ENCODE results near the gene RSPRY1.

- TF ChIP-seq CTCF (conservative IDR thresholded peaks at IDR 0.05 in 1 of 2, IDR thresholded peaks at IDR 0.05 in 1 of 2; ENCODE audit: low read depth in 1 of 2, low read length in 2 of 2), result peak in 1 of 2 donors; percentile 29
- TF ChIP-seq EZH2 (IDR thresholded peaks at IDR 0.05; ENCODE audit: low read length, missing control alignments), result no peak
Measured at GRCh38 chr16:57146735-57147134, 39.4 kb upstream of the RSPRY1 start.

Data from fibroblast of lung (primary cell).